ENCODE measurements around the gene CRYGN. TPM values are rescaled to one million over a fixed set of nuclear protein-coding genes. Genes with fewer than 3 reads are reported as not detected.

CRYGN gene
- total and polyA plus RNA-seq, 2 donors from 2014 or later = 0.22 TPM; not detected in 1

DNA sequence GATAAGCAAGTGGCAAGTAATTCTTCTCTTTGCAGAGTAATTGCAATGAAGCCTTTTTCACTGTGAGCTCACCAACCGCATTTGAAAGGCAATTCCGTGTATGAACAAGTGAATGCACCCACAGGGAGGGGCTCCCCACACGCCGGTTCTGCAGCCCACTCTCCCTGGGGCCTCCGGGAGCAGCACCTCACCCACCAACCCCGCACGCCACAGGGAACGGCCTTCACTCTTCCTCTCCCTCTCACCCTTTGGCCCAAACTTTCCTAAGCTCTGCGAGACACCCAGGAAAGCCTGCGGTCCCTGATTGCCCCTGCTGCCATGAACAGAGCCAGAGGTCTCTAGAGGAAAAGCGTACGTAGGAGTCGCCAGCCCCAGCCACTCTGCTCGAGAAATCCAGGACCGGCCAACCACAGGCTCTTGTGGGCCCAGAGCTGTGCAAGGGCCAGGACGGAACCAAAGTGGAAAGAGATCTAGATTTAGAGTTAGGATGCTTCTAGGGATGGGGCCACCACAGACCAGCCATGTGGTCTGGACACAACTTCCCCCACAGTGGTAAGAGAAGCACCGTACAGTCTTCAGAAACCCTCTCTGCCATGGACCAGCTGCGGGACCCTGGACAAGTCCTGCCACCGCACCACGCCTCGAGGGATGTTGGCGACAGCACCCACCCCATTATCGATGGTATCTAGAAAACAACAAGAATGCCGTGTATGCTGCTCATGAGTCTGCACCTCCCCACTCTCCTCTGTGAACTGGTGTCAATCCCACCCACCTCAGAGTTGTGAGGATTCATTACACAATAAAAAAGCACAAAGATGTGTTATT, 33.7 kb downstream of the CRYGN start:
- intact Hi-C loops (cut with DNase I) = no loop called here
- Histone ChIP-seq H3K4me1 (ENCODE audit: control insufficient read depth in 2 of 3, insufficient read depth in 2 of 3, low read depth in 1 of 3, low read length in 3 of 3) (peaks cover 0 to 7% (median 4%) of the 10 kb centered on the region in 3 donors), H3K27ac (ENCODE audit: low read depth in 2 of 2, low read length in 2 of 2) (no peak overlapping the region), H3K4me3 (ENCODE audit: low read length in 3 of 3) (no peak overlapping the region), H3K9ac (ENCODE audit: low read length in 3 of 3) (no peak overlapping the region), H3K27me3 (ENCODE audit: control insufficient read depth, insufficient read depth, low read length) (no peaks in the 10 kb centered on the region), H3K9me3 (ENCODE audit: control insufficient read depth in 2 of 3, insufficient read depth in 1 of 3, low read length in 3 of 3) (no peaks in the 10 kb centered on the region), H3K36me3 (ENCODE audit: control insufficient read depth in 2 of 3, insufficient read depth in 3 of 3, low read length in 3 of 3) (no peaks in the 10 kb centered on the region)
- DNase-seq (peak in 1 of 5 donors; percentile 55), FAIRE-seq (no peak)
- TF ChIP-seq, protein P1, sequence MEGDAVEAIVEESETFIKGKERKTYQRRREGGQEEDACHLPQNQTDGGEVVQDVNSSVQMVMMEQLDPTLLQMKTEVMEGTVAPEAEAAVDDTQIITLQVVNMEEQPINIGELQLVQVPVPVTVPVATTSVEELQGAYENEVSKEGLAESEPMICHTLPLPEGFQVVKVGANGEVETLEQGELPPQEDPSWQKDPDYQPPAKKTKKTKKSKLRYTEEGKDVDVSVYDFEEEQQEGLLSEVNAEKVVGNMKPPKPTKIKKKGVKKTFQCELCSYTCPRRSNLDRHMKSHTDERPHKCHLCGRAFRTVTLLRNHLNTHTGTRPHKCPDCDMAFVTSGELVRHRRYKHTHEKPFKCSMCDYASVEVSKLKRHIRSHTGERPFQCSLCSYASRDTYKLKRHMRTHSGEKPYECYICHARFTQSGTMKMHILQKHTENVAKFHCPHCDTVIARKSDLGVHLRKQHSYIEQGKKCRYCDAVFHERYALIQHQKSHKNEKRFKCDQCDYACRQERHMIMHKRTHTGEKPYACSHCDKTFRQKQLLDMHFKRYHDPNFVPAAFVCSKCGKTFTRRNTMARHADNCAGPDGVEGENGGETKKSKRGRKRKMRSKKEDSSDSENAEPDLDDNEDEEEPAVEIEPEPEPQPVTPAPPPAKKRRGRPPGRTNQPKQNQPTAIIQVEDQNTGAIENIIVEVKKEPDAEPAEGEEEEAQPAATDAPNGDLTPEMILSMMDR (IDR thresholded peaks at IDR 0.05; ENCODE audit: borderline replicate concordance, extremely low read depth, insufficient read depth) = no peak

DNA sequence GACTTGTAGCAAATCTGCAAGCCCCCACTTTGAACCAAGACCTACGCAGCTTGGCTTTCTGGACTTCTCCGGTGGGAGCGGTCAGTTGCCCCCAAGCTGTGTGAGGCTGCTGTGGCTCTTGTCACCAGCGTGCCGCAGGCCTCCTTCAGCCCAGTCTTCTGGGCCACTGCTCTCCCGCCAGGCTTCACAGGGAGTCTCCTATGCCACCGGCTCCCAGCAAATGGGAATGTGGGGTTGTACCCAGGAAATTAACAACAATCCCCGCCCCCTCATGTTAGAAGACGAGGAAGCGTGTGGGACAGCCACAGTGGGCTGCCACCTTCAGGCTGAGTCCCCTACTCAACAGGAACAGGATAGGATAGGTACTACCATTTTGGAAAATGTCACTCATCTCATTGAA, 34.4 kb downstream of the CRYGN start:
- Histone ChIP-seq H3K27me3 (ENCODE audit: control insufficient read depth, insufficient read depth, low read length) (no peaks in the 10 kb centered on the region), H3K4me3 (ENCODE audit: low read length in 3 of 3) (no peak overlapping the region), H3K4me1 (ENCODE audit: control insufficient read depth in 2 of 3, insufficient read depth in 2 of 3, low read depth in 1 of 3, low read length in 3 of 3) (peaks cover 0 to 7% (median 4%) of the 10 kb centered on the region in 3 donors), H3K9me3 (ENCODE audit: control insufficient read depth in 2 of 3, insufficient read depth in 1 of 3, low read length in 3 of 3) (no peaks in the 10 kb centered on the region), H3K9ac (ENCODE audit: low read length in 3 of 3) (no peak overlapping the region), H3K27ac (ENCODE audit: low read depth in 2 of 2, low read length in 2 of 2) (no peak overlapping the region), H3K36me3 (ENCODE audit: control insufficient read depth in 2 of 3, insufficient read depth in 3 of 3, low read length in 3 of 3) (no peaks in the 10 kb centered on the region)
- DNase-seq (peak in 1 of 5 donors; percentile 37), FAIRE-seq (no peak)
- TF ChIP-seq, protein P1 (IDR thresholded peaks at IDR 0.05; ENCODE audit: borderline replicate concordance, extremely low read depth, insufficient read depth) = no peak
- intact Hi-C loops (cut with DNase I) = no loop called here

DNA sequence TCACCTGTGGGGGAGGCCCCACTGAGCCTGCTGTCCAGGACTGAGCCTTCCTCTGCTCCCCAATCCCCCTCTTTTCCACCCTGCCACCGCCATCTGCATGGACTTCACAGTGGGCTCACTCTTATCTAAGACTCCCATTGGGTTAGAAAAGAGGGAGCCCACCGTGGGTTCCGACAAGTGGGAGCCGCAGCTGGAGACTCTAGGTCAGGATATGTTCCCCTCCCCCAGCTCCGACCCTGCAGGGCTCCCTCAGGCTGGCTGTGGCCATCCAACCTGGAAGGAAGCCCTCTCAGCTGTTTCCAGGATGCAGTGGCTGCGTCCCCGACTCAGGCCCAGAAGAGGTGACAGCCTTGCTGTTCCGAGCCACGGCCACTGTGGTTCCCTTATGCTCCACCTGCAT, 34.9 kb downstream of the CRYGN start:
- no peaks in the 10 kb centered on the region for H3K27me3 ChIP-seq (ENCODE audit: control insufficient read depth, insufficient read depth, low read length)
- no peak overlapping the region for H3K9ac ChIP-seq (ENCODE audit: low read length in 3 of 3)
- no peaks in the 10 kb centered on the region for H3K36me3 ChIP-seq (ENCODE audit: control insufficient read depth in 2 of 3, insufficient read depth in 3 of 3, low read length in 3 of 3)
- no peak overlapping the region for H3K27ac ChIP-seq (ENCODE audit: low read depth in 2 of 2, low read length in 2 of 2)
- no peak overlapping the region for H3K4me3 ChIP-seq (ENCODE audit: low read length in 3 of 3)
- H3K4me1 ChIP-seq (ENCODE audit: control insufficient read depth in 2 of 3, insufficient read depth in 2 of 3, low read depth in 1 of 3, low read length in 3 of 3) = peaks cover 0 to 7% (median 4%) of the 10 kb centered on the region in 3 donors
- intact Hi-C loops (cut with DNase I) = no loop called here
- no peak for FAIRE-seq
- no peaks in the 10 kb centered on the region for H3K9me3 ChIP-seq (ENCODE audit: control insufficient read depth in 2 of 3, insufficient read depth in 1 of 3, low read length in 3 of 3)
- TF ChIP-seq, protein P1 (IDR thresholded peaks at IDR 0.05; ENCODE audit: borderline replicate concordance, extremely low read depth, insufficient read depth) = no peak
- DNase-seq = peak in 1 of 5 donors; percentile 49
